HG03571 (cell line): ENCODE results near the gene KCNT2.

Source experiments
- ATAC-seq: cut with Tn5 transposase; IDR thresholded peaks from one replicate; pipeline ENCODE4 v1.9.1; 2021; ENCODE audit not compliant: unreplicated experiment

Gene KCNT2

DNA sequence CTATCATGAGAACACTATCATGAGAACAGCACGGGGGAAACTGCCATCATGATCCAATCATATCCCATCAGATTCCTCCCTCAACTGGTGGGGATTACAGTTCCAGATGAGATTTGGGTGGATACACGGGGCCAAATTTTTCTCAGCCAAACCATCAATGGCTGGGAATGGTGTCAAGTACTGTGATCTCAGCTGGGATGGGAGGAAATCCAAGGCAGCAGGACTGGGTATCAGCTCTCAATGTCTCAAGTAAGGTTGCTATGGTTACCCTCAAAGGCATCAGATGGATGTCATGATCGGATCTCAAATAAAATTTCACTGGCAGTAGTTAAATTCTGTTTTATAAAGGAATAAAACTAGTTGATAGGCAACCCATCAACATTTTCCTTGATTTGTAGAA lies 399.0 kb downstream of the KCNT2 start:
- ATAC-seq = no peak

DNA sequence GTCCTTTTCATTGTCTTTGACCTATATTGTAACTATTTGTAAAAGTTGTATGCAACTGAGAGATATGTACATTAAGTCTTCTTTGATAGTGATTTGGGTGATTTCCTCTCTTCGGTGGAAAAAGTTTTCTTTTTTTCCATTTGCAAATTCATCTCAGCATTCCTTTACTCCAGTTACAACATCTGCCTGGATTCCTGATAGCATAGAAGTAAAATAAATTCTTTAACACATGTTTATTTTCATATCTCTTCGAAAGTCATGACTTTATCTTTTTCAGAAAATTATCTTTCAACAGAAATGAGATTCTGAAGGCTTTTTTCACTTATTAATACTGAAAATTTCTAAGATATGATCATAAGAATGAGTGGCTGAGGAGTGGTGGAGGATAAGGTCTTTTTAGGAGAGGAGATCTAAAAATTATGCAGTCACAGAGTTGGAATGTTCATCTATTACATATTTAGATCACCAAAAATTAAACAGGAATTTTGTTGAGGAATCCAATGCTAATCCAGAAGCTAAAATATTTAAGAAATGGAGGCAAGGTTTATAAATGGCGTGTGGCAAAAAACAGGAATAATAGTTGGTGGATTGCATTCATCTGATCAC lies 400.5 kb downstream of the KCNT2 start:
- ATAC-seq = no peak

DNA sequence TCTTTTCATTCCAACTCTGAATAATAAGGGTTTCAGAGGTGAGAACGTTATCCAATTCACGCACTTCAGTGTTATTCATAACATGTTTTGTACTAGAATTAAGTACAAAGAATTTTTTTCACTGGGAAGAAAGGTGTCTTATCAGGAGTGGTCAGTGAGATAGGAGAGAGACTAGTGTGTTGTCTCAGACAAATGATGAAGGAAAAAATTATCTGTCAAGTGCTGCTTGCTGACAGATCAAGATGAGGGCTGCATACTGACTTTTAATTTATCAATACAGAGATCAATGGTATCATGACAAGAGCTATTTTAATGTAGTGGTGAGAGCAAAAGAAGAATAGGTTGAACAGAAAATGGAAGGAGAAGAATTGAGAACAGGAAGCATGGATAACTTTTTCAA lies 402.4 kb downstream of the KCNT2 start:
- ATAC-seq = no peak

DNA sequence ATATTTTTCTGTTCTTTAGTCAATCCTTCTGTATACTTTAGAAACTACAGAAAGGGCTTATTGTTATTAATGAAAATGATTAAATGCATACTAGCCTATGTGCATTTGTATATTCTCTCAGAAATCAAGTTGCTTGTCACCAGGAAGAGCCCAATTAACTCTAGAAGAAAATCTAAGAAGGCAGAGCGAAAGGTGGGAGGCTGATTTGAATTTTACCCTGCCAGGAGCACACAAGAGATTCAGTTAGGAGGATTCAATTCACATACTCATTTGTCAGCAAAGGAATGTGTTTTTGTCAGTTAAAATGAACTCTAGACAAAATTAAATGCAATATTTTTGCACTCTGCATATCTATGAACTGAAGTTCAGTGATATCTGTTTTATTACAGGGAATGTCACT lies 411.8 kb downstream of the KCNT2 start:
- no peak for ATAC-seq

DNA sequence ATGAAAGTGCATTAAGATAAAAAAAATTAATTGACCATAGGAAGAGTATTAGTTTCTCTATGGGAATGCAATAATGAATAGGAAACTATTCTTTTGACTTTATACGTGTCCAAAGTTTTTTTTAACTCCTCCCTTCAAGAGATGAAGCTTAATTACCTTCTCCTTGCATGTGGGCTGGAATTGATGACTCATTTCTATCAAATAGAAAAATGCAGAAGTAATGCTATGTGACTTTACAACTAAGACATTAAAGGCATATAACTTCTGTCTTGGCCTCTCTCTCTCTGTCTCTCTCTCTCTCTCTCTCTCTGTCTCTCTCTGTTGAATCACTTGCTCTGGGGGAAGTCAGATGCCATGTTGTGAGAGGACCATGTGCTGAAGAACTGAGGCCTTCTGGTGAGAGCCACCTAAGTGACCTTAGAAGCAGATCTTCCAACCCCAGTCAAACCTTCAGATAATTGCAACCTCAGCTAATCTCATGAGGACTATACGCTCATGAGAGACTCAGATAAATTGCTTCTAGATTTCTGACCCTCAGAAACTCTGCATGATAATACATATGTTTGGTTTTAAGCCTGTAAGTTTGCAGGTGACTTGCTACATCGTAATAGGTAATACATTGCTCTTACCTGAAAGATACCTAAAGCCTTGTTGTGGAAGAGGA lies 414.2 kb downstream of the KCNT2 start:
- ATAC-seq = no peak

DNA sequence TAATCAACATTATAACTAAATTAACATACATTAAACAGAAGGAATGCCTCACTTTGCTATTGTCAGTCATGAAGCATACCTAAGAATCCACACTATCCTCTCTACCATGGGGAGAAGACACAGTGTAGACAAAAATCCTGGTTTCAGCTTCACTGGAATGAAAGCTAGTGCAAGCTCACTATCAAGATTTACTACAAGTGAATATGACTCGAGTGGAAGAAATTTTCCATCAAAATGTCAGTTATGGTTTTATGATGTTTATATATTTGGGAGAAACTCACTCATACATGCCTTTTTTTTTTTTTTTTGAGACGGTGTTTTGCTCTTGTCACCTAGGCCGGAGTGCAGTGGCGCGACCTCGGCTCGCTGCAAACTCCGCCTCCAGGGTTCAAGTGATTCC lies 424.3 kb downstream of the KCNT2 start:
- no peak for ATAC-seq

DNA sequence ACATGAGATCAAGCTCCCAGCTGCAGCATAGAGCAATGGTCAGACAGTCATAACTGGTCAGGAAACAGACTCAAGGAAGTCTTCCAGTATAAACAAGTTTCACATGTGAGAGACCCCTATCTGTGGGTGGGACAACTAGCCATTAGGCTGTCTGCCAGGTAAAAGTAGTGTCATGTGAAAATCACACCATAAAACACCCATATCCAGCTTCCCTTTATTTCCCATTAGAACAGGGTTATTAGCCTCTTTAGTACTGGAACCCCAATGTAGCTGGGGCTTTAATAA lies 426.7 kb downstream of the KCNT2 start:
- ATAC-seq = no peak

DNA sequence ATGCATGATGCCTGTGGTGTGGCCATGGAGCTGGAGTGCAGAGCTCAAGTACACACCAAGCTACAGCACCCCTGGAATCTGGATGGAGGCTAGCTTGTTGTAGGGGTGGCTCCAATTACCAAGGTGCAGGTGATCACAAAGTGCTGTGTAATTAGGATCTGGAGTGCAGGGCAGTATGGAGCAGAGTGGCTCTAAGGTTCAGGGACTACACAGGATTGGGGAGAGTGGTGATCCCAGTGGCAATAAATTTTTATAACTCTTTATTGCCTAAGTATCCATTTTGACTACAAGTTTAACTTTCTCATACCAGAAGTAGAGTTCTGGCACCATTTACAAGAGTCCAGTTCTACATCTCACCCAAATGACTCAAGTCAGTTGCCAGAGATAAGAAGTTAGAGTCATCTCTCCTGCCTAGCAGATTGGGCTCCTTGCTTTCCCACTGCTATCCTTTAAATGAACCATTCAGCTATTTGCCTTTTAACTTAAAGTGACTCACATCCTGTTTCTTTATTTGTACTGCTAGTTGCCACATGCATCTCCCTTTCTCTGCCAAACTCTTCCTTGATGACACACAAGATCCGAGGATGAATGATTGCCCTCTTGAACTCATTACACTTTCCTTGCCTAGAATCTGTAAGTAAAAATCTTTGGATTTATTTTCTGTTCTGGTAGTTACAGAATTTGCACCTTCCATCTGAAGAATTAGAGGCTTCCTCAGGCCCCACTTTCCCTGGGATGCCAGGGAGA lies 427.2 kb downstream of the KCNT2 start:
- no peak for ATAC-seq

DNA sequence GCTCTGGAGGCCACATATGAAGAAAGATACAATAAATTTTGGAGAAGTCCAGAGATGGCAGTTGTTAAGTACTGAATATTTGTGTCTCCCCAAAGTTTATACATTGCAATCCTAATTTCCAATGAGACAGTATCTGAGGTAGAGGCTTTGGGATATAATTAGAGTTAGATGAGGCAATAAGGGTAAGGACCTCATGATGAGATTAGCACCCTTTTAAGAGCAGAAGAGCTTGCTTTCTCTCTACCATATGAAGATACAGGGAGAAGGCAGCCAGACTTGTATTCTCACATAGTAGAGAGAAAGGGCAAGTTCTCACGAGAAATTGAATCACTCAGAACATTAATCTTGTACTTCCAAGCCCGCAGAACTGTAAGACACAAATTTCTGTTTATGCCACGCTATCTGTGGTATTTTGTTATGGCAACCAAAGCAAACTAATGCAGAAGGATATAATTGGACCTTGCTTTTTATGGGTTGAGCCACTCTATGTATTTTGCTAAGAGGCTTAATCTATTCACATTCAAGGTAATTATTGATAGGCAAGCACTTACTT lies 430.1 kb downstream of the KCNT2 start:
- ATAC-seq = no peak
